Kidney epithelial cell (primary cell): ENCODE data around the gene FADS2. TPM values are rescaled to one million over a fixed set of nuclear protein-coding genes. Genes with fewer than 3 reads are reported as not detected.

ENCODE experiments used
- DNase-seq: peaks from one replicate; pipeline ENCODE4 v3.0.0-alpha.2; 2010; ENCODE audit warnings: low read depth
- H3K27me3 ChIP-seq: 2 replicates; pipeline ENCODE4 v1.6.0; 2011; ENCODE audit warnings: low read length; ENCODE audit not compliant: control insufficient read depth, insufficient read depth
- H3K36me3 ChIP-seq: 2 replicates; pipeline ENCODE4 v1.5.1; 2011; ENCODE audit warnings: low read length; ENCODE audit not compliant: control insufficient read depth, insufficient read depth
- H3K4me3 ChIP-seq: 2 replicates; pipeline ENCODE4 v1.5.1; 2011; ENCODE audit warnings: low read depth, mild to moderate bottlenecking, control low read depth, low read length
- CTCF ChIP-seq: IDR thresholded peaks from 2 replicates; pipeline ENCODE4 v1.5.1; 2011; ENCODE audit warnings: mild to moderate bottlenecking, moderate library complexity, low read length, control low read depth, inconsistent platforms; ENCODE audit not compliant: insufficient read depth, poor library complexity, severe bottlenecking
- total RNA-seq: library from RNA; depleted of rRNA; stranded (reverse); fragments of >200 nt; gene quantifications from 2 replicates; pipeline ENCODE4 v1.2.3, GENCODE V29; 2015

The FADS2 gene
- total RNA-seq, 1 donor from 2014 or later = 235 TPM

- H3K4me3 ChIP-seq = no peak overlapping the region
- peak; percentile 56 for DNase-seq
Observed at GRCh38 chr11:61887839-61888494, 59.9 kb downstream of the FADS2 start.

GRCh38 chr11:61888590-61888989 lies 60.5 kb downstream of the FADS2 start:
- no peak for TF ChIP-seq CTCF
- no peak overlapping the region for H3K4me3 ChIP-seq
- DNase-seq = no peak
- H3K36me3 ChIP-seq = no peaks in the 10 kb centered on the region
- no peaks in the 10 kb centered on the region for H3K27me3 ChIP-seq

More at GRCh38 chr11:61887839-61888494, 59.9 kb downstream of the FADS2 start:
- TF ChIP-seq CTCF = no peak
- Histone ChIP-seq H3K27me3 (no peaks in the 10 kb centered on the region), H3K36me3 (no peaks in the 10 kb centered on the region)

GRCh38 chr11:61889831-61890230 lies 61.7 kb downstream of the FADS2 start:
- Histone ChIP-seq H3K36me3 (no peaks in the 10 kb centered on the region), H3K27me3 (no peaks in the 10 kb centered on the region), H3K4me3 (no peak overlapping the region)
- TF ChIP-seq CTCF = no peak
- DNase-seq = no peak

GRCh38 chr11:61890529-61891330 lies 62.6 kb downstream of the FADS2 start:
- no peak for TF ChIP-seq CTCF
- Histone ChIP-seq H3K4me3 (peak overlapping the region; percentile 81), H3K36me3 (no peaks in the 10 kb centered on the region), H3K27me3 (no peaks in the 10 kb centered on the region)
- DNase-seq = peak; percentile 57

- no peak for DNase-seq
- peak within 1 kb of the TSS; percentile 81 for H3K4me3 ChIP-seq
- no peaks in the 10 kb centered on the region for H3K36me3 ChIP-seq
- no peak for TF ChIP-seq CTCF
- no peaks in the 10 kb centered on the region for H3K27me3 ChIP-seq
Observed at GRCh38 chr11:61891331-61892084, 63.4 kb downstream of the FADS2 start, which contains the start of gene FADS3. FADS3 (minus strand) TSS chr11:61891545; CDS start chr11:61891381, 164 bp downstream.
